Measurements from ENCODE around the gene HS3ST6.

DNA sequence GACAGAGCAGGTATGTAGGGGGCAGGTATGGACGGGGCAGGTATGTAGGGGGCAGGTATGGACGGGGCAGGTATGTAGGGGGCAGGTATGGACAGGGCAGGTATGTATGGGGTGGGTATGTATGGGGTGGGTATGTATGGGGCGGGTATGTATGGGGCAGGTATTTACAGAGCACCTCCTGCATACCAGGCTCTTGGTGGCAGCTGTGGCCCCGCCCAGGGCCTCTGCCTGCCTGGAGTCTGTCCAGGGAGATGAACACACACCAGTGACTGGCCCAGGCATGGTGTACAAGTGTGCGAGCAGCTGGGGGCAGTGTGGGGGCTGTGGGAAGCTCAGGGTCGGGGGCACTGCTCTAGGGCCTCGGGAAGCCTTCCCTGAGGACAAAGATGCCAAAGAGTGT lies 31.8 kb upstream of the HS3ST6 start:
- TF ChIP-seq, protein P1, sequence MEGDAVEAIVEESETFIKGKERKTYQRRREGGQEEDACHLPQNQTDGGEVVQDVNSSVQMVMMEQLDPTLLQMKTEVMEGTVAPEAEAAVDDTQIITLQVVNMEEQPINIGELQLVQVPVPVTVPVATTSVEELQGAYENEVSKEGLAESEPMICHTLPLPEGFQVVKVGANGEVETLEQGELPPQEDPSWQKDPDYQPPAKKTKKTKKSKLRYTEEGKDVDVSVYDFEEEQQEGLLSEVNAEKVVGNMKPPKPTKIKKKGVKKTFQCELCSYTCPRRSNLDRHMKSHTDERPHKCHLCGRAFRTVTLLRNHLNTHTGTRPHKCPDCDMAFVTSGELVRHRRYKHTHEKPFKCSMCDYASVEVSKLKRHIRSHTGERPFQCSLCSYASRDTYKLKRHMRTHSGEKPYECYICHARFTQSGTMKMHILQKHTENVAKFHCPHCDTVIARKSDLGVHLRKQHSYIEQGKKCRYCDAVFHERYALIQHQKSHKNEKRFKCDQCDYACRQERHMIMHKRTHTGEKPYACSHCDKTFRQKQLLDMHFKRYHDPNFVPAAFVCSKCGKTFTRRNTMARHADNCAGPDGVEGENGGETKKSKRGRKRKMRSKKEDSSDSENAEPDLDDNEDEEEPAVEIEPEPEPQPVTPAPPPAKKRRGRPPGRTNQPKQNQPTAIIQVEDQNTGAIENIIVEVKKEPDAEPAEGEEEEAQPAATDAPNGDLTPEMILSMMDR (IDR thresholded peaks at IDR 0.05; ENCODE audit: extremely low read depth in 1 of 2, insufficient read depth in 1 of 2, low read depth in 1 of 2, low read length in 2 of 2): no peak
- no peak for TF ChIP-seq POLR2A (IDR thresholded peaks at IDR 0.05; ENCODE audit: low read depth, low read length)
- no peak for TF ChIP-seq EZH2 (IDR thresholded peaks at IDR 0.05; ENCODE audit: borderline replicate concordance, low read depth, low read length, severe bottlenecking)
- no peak for TF ChIP-seq JUN (IDR thresholded peaks at IDR 0.05; ENCODE audit: borderline replicate concordance, insufficient read depth, insufficient read length, low read depth)
- no peak for TF ChIP-seq POLR2AphosphoS5 (IDR thresholded peaks at IDR 0.05; ENCODE audit: insufficient read depth, low read depth, low read length)
- no peak for TF ChIP-seq GATA2 (IDR thresholded peaks at IDR 0.05; ENCODE audit: insufficient read depth, insufficient read length, low read depth, low read length)
- TF ChIP-seq, protein P2, sequence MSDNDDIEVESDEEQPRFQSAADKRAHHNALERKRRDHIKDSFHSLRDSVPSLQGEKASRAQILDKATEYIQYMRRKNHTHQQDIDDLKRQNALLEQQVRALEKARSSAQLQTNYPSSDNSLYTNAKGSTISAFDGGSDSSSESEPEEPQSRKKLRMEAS (IDR thresholded peaks at IDR 0.05; ENCODE audit: insufficient read depth, insufficient read length): no peak
- TF ChIP-seq MYC (IDR thresholded peaks at IDR 0.05; ENCODE audit: low read depth, low read length): no peak
